Measurements from ENCODE around the gene INPP4B.
"Not testable (repeated sequence)": the region's sequence is repeated elsewhere in the genome, so short reads cannot be mapped to it uniquely, and the experiment has no call there.

The INPP4B gene

DNA sequence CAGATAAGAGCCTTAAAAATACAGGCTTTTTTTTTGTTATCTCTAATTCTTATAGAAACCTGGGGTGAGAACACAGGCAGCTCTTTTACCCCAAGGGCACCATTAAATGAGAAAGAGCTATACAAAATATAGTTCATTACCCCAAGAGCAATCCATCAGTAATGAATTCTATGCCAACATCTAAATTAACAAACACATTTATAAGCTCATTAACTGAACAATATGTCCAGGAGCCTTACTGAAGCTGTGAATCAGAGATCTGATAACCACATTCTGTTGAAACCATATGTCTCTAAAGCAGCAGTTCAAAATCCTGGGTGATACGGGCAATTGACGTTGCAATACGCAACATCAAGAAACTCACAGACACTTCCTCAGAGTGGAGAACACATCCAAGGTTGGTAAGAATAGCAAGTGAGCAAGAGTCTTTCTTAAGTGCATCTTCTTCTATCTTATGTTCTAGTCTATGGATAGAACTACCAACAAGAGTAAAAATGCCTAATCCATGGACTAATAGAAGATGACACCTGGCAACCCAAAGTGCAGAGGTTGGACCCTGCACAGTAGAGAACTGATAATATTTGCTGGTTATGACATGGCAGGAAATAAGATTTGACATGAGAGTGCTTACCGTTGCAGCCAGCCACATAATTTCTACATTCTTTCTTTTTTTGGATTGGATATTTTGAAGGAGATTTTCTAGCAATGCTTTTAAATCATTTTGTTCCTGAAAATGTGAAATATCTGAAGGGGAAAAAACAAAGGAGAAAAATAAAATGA is 760.4 kb downstream of the INPP4B start:
- no peak for DNase-seq (ENCODE audit: low read depth, low spot score)

DNA sequence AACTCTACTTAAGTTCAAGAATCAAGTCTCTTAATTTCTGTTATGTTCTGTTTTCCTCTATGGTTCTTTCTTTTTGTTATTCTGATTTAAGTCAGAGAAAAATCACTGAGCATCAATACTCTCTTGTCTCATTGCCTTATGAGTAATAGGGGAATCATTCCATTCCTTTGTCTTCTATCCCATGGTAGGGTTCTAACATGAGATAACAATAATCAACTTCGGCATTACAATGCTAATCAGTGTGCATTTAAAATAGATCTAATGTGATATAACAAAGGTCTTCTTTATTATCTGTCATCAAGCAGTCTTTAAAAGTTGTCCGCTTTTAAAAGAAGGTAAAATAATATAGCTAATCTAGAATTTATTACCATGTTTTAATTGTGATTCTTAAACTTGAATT is 762.8 kb downstream of the INPP4B start:
- DNase-seq (ENCODE audit: low read depth, low spot score) = no peak

DNA sequence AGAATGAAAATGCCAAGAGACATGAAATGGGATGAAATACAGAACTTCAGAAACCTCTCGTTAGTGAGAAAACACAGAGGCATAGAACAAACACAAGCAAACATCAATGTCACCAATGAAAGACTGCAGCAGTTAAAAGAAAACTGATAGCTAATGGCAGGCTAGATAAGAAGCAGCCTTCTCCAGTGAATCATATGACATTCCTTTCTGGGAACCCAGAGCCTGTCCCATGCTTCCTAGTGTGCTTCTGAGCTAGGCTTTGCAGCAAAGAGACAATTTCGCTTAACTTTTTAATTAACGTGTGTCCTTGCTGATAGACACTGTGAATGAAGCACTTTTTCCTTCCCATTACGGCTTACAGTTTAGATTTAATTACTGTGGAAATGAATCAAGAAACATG is 765.1 kb downstream of the INPP4B start:
- DNase-seq (ENCODE audit: low read depth, low spot score) = no peak

DNA sequence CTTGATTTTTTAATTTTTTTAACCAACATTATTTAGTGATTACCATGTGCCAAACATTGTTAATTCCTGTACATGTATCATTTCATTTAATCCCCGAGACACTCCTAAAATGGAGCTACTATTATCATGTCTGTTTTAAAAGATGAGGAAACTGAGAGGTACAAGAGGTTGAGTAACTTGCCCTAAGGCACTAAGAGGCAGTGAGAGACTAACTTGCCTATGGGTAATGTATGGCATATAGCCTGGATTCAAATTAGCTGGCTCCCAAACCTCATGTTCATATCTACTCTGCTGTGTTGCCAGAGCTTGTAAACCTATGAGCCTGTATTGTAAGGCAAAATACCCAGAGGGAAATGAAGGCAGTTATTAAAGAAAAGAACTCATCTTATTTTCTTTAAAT is 766.1 kb downstream of the INPP4B start:
- DNase-seq (ENCODE audit: low read depth, low spot score) = no peak

DNA sequence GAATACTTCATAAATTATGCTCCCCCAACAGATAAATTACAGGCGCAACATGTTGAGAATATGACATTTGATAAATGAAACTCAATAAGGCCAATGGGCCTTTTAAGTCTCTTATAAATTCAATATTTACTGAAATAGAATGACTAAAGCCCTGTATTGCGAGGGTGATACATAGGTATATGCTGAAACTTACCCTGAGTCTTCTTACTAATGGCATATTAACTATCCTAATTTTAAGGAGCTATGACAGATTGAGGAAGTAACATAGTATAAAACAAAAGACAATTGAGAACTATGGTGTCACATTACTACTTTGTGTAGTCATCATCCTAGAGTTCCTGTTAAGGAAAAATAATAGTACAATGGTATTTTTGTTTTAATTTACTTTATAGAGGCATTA is 769.1 kb downstream of the INPP4B start:
- DNase-seq (ENCODE audit: low read depth, low spot score) = no peak

DNA sequence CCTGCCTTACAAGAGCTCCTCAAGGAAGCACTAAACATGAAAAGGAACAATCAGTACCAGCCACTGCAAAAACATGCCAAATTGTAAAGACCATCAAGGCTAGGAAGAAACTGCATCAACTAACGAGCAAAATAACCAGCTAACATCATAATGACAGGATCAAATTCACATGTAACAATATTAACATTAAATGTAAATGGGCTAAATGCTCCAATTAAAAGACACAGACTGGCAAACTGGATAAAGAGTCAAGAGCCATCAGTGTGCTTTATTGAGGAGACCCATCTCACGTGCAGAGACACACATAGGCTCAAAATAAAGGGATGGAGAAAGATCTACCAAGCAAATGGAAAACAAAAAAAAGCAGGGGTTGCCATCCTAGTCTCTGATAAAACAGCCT is 777.8 kb downstream of the INPP4B start:
- not testable (repeated sequence) for DNase-seq (ENCODE audit: low read depth, low spot score)

DNA sequence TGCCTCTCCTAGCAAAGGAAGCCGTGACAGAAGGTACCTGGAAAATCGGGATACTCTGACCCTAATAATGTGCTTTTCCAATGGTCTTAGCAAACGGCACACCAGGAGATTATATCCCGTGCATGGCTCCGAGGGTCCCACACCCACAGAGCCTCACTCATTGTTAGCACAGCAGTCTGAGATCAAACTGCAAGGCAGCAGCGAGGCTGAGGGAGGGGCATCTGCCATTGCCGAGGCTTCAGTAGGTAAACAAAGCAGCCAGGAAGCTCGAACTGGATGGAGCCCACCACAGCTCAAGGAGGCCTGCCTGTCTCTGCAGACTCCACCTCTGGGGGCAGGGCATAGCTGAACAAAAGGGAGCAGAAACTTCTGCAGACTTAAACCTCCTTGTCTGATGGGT is 779.5 kb downstream of the INPP4B start:
- DNase-seq (ENCODE audit: low read depth, low spot score) = not testable (repeated sequence)

DNA sequence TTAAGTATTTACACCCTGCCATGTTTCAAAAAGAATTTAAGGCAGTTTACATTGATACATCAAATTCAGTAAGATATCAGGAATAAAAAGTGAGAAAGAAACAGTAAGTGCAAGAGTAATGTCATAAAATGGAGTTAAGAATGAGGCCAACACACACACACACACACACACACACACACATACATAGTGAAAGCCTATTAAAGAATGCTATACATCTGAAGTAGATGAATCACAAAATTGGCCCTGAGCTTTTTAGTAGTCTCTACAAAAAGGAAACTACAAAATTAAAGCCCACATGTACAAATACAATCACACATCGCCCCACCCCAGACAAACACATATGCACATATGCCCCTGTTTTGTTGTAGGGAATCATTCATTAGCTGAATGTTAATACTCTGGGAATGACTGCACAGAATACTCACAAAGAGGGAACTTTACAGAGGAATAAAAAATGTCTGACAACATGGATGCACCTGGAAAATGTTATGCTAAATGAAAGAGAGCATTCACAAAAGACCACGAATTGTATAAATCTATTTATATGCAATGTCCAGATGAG is 780.9 kb downstream of the INPP4B start:
- DNase-seq (ENCODE audit: low read depth, low spot score) = no peak

DNA sequence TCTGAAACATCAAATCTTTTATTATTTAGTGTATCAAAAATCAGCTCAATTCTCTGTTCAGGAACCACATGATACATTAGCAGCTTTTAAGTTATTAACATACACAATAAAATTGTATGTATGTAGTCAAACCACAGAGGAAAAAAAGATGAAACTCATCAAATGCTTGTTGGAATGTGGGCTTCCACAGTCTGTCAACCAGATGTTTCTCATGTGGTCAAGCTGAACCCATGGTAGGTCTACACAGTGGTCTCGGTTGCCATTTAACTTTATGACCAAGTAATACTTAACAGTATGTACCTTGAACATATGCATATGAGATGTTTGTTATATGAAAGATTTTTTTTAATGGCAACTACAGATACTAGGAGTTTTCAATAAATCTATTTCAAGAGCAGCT is 781.9 kb downstream of the INPP4B start:
- DNase-seq (ENCODE audit: low read depth, low spot score) = no peak

DNA sequence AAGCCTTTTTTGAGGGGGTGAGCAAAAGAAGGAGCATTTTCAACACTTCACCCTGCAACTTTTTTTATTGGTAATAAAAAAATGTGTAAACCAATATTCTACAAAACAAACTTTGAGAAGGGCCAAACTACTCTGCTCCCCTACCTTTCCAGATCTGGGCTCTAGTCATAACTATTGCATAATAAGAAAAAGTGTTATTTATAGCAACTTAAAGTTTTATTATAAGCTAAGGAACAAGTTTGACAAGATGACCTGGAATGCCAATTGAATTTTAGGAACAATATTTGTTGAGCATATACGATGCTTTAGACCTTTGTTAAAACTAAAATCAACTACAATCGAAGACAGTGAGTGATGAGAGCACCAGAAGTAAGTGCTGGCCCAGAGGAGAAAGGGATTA is 800.1 kb downstream of the INPP4B start:
- no peak for DNase-seq (ENCODE audit: low read depth, low spot score)

DNA sequence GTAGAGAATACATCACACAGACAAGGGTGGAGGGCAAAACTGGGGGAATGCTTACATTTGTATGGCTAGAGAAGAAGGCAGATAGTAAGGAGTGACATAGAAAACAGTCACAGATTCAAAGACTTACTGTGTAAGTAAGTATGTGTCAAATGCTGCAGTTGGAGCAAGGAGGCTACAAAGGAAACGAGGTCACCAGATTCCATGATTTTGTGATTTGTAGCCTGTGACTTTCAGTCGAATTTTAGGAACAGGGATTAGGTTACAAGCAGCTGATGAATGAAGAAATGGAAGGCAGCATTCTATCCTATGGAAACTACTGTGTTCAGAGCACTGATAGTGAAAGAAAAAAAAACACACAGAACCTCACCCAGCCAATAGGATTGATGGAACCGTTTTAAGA is 801.8 kb downstream of the INPP4B start:
- DNase-seq (ENCODE audit: low read depth, low spot score) = no peak

DNA sequence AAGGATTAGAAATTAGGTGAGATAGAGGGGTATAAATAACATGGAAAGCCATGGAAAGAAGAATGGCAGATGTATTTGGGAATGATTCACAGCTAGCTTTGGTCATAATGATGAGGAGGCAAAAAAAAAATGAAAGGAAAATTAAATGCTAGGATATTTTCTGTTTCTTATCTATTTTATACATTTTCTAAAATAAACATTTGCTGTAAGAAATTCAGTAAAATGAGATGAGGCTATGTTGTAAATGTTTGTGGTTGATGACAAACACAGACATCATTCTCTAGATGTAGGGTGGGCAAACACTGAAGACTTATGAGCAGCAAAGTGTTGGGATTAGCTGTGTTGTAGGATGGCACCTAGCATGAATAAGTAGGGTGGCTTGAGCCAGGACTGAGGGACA is 802.6 kb downstream of the INPP4B start:
- no peak for DNase-seq (ENCODE audit: low read depth, low spot score)

DNA sequence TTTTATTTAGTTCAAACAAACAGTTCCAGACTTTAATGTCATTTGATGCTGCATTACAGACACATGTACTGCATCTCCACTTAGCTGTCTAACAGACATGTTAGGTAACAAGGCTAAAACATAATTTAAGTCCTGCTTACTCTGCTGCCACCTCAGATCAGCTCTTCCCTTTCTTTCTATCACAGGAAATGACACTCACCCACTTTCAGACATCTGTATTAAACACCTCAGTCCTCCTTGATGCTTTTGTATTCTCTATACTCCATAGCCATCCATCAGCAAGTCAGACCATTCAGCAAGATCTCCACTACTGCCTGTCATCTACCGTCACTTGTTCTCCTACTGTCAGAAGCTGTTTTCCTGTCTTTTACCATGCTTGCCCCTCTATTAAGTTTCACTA is 804.3 kb downstream of the INPP4B start:
- no peak for DNase-seq (ENCODE audit: low read depth, low spot score)

DNA sequence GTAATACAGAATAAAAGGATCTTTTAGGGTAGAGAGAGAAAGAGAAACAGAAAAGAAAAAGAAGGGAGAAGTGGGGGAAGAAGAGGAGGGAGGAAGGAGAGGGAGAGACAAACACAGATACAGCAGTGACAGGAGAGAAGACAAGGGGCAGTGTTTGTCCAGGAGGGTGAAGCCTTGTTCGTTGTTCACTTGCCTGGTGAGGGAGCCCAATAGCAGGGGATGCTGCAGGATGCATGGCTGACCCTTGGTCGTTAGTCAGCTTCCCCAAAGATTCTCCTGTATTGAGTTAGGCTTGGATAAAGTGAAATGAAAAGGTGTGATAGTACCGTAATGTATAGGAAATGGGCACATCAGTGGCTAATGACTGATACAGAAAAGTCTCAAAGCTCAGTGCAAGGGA is 806.1 kb downstream of the INPP4B start:
- DNase-seq (ENCODE audit: low read depth, low spot score) = no peak

DNA sequence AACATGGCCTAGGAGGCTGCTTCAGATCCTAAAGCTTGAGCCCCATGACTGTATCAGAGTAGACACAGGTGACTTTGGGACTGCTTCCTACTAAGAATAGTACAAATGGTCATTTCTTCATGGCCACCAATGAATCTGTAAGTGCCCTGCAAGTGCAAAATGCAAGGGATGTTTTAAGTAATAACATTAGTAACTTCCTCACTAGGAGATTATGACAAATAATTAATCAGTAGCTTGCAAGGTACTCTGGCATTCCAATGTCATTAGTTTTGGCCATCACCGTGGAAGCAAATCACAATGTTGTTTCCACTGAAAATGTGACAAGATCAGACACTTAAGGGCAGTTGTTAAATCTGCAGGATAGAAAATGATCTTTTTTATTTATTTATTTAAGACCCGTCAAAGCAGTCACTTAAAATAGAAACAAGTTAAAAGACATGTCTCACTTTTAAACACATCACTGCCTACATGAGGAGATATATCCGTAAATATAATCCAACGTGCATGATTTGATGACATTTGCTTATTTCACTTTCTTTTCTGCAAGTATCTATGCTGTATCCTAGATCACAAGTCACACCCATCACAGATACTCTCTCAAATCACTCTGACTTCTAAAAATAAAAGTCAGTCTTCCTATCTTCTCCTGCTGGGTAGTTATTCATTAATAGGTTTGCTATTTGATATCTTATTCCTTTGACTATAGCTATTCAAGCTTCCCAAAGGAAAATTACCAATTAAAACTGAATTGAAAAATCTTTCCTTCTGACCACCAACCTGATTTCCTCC is 809.1 kb downstream of the INPP4B start:
- no peak for DNase-seq (ENCODE audit: low read depth, low spot score)

DNA sequence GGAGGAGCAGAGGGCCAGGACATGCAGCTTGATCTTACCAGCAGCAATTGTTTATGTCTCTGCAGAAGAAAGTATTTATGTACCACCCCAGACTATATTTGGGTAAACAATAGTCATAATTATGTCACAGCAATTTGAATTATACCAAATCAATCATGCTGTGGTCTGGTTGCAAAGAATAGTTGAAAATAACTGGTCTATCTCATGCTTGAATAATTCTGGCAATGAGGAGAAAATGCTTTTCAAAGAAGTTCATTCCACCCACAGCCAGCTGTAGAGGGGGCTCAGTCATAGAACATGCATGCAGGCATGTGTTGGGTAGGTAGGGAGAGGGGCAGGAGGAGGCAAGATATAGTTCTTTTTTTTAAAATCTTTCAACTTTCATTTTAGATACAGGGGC is 810.5 kb downstream of the INPP4B start:
- DNase-seq (ENCODE audit: low read depth, low spot score) = no peak

DNA sequence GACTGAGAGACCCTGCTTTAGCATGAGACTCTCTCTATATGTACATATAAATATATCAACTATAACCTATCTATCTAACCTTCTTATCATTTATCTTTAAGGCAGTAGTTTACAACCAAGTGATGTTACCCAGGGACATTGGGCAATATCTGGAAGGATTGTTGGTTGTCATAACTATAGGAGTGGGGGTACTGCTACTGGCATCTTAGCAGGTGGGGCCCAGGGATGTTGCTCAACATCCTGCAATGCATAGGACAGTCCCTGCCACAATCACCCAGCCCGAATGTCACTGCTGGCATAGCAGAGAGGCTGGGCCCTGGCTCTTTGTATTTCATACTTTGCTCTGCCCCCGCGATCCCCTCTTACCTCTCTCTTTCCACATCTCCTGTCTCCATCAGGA is 812.0 kb downstream of the INPP4B start:
- no peak for DNase-seq (ENCODE audit: low read depth, low spot score)

DNA sequence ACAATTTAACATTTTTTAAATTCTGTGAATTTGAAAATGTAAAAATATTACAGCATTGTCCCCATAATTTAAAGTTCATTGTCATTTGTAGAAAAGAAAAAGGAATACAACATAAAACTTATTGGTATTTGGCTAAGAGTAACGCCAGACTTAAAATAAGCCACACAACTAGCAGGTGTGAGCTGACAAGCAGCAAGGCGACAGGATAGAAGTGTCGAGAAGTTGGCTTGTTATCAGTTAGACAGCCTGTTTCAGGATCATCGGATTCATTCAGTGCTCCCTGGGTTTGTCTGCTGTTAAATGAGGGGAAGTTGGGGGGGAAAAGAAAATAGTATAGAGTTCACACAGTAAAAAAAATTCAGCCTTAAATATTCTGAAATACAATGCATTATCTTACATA is 816.1 kb downstream of the INPP4B start:
- no peak for DNase-seq (ENCODE audit: low read depth, low spot score)

DNA sequence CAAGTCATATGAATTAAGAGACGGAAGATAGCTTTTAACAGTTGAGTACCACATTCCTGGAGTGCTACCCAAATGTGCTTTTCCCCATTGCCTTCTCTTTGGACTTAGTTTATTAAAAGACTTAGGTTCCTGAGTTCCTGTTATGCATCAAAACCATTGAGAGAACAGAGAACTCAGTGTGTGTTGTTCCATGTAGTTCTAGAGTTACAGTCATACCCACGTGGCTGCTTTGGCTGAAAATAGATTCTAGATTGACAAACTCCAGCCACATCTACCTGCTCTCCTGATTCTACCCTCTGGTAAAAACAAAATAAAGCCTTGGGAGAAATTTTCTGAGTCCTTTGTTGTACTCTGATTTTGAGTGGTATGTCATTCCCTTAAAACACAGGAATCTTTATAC is 824.3 kb downstream of the INPP4B start:
- no peak for DNase-seq (ENCODE audit: low read depth, low spot score)

DNA sequence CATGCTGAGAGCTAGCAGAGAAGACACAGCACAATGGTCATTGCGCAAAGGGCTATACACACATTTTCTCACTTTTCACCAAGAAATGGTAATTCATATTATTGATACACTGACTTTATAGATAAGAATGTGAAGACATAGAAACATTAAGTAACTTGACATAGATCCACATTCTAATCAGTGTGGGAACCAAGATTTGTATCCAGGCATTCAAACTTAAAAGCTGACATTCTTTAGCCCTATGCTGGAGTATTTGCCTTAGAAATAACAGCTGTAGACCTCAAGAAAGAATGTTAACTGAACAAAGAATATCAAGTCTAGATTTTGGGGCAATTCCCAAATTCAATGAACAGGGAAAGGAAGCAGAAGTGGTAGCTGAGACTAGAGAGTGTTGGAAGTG is 824.9 kb downstream of the INPP4B start:
- no peak for DNase-seq (ENCODE audit: low read depth, low spot score)

DNA sequence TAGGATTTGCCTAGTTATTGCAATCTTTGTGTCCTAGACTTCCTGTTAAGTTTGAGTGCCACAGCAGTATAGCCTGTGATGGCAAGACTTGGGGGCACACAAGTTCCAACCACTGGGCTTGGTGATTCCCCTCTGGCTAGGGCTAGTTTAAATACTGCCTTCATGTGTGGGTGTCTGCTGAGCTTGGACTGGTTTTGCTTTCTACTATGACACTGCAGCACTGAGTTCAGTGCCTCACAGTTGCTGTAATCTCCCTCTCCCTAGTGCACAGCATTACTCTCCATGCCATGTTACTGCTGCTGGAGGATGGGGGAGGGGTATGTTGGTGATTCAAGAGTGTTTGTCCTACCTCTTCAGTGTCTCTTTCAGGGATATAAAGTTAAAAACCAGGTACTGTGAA is 830.1 kb downstream of the INPP4B start:
- no peak for DNase-seq (ENCODE audit: low read depth, low spot score)

DNA sequence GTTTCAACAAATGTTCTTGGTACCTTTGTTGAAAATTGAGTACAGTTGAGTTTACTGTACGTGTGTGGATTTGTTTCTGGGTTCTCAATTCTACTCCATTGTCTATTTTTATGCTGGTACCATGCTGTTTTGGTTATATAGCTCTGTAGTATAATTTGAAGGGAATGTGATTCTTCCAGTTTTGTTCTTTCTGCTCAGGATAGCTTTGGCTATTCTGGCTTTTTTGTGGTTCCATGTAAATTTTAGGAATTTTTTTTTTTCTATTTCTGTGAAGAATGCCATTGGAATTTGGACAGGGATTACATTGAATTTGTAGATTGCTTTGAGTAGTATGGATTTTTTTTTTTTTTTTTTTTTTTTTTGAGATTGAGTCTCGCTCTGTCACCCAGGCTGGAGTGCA is 836.4 kb downstream of the INPP4B start:
- DNase-seq (ENCODE audit: low read depth, low spot score) = no peak

DNA sequence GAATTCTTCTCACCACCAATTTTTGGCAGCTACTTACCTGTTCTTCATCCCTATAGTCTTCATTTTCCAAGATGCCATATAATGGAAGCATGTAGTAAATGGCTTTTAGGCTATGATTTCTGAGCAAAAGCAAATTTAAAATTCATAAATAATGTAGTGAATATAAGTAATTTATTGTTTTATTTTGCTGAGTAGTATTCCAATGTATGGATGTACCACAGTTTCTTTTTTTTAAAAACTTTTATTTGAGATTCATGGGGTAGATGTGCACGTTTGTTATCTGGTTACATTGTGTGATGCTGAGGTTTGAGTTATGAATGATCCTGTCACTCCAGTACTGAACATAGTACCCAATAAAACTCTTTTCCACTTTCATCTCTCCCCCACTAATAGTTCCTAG is 840.6 kb downstream of the INPP4B start:
- DNase-seq (ENCODE audit: low read depth, low spot score) = no peak
